ENCODE data around the gene CD80.
"Not testable (repeated sequence)": the region's sequence is repeated elsewhere in the genome, so short reads cannot be mapped to it uniquely, and the experiment has no call there.

Gene CD80

DNA sequence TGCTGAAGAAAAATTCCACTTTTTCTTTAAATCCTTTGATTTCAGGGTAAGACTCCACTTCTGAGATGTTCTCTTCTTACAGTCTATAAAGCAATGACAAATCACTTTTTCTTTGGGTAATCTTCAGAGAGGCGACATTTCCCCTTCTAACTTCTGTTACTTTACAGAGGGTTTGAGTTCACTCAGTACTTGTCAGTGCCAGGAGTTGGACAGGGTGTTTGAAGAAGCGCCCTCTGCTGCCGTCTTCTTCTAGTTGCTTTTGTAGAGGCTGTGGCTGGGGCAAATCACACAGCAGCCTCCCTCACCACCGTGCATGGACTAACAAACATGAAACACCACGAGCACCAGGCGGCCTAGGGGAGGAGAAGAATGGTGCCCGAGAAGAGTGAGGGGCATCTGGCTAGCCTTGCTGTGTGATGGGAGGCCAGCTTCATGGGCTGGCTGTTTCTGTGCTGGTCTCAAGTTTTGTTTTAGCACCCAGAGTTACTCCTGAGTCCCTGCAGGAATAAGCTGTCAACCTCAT lies at the start of gene CD80:
CD80 (minus strand) TSS at position 174 of the 523 bp plus-strand sequence. CDS start 1,886 bp downstream, outside the sequence.
- FAIRE-seq, result no peak

- FAIRE-seq, result no peak
Observed at GRCh38 chr3:119608405-119609000, 49.1 kb upstream of the CD80 start.

- FAIRE-seq, result no peak
Observed at GRCh38 chr3:119604878-119605277, 45.5 kb upstream of the CD80 start.

- FAIRE-seq, result no peak
Observed at GRCh38 chr3:119602676-119603075, 43.3 kb upstream of the CD80 start.

GRCh38 chr3:119601154-119601553 lies 41.7 kb upstream of the CD80 start:
- no peak for FAIRE-seq

GRCh38 chr3:119600732-119601131 lies 41.3 kb upstream of the CD80 start:
- FAIRE-seq, result no peak

DNA sequence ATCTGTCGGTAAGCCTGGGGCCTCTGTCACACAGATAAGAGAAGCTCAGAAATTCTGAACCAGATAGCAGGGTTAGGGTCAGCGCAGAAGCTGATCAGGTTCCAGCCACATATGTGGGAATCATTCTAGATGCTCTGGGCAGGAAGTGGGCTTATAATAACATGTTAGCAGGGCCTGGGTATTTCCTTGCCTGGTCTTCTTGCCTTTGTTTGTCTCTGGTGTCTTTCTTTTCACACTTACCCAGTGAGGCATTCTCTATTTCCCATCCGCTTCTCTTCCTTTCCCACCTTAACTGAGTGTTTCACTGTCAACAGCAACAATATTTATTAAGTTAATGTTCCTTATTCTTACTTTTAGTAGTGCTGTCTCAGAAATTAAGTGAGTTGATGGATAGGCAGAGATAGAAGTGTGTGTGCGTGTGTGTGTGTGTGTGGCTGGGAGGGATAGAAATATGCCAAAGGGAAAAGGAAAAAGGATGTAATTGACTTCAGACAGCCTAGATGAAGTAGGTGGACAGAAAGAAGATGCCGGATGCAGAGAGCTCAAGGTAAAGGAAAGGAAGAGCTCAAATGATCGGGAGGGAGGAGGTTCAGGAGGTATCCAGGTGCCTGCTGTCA lies 40.3 kb upstream of the CD80 start:
- FAIRE-seq, result no peak

DNA sequence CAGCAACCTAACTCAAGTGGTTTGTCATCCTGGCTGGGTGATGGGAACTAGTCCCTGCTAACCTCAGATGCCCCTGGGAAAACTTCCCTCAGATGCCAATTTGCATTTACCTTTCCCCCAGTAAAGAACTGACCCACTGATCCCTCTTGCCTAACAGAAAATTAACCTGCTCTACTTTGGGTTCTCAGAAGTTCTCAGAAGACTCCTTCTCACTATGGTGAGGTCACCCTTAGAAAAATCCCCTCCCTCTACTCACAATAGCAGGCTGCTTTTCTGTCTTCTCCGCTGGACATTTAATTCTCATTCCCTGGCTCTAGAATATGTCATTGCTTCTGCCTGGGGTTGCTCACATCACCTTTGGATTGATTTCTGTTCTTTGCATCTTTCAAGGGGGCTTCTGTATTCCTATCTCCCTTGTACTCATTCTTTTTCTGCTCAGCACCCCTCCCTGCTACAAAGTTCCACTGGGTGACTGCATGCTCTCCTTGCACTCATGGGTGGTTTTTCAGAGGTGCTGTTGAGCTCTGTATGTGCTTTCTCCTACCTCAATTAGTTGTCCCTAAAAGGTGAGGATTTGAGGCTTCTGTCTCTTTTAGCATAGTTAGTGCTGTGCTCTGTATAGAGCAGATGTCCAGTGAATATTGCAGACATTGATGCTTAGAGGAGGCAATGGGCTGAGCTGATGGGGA lies 39.1 kb upstream of the CD80 start:
- FAIRE-seq, result no peak

- FAIRE-seq, result no peak
Observed at GRCh38 chr3:119597548-119598288, 38.3 kb upstream of the CD80 start, which contains the start of gene PLA1A. Gene PLA1A (plus strand): TSS chr3:119597885. CDS start chr3:119597914, 29 bp downstream.

- FAIRE-seq, result no peak
Observed at GRCh38 chr3:119596398-119596797, 37.0 kb upstream of the CD80 start.

DNA sequence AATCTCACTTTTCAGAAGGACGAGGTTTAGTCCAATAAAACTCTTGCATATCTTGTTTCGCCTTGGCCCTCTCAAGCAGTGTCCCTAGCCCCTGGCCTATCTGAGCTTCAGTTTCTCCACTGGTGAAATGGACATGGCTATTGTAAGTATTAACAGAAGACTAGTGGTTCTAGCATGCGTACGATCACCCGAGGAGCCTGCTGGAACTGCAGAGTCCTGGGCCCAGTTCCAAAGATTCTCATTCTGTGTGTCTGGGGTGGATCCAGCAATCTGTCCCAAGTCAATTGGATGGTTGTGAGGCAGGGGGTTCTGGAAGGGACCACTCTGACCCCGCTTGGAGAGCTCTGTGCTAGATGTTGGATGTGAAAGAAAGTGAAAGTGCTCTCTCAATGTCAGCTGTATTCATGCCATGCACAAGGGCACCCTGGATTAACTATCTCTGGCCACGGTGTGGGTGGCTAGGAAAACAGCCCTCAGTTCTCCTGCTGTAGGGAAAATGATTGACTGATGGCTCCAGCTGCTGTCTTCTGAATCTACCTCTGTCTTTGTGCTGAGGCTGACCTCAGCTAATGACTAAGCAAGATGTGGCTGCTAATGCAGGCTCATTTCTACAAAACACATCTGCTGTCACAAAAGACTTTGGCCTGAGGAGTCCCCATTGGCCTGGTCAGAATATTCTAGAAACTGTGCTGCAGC lies 36.4 kb upstream of the CD80 start:
- no peak for FAIRE-seq

GRCh38 chr3:119594929-119595328 lies 35.5 kb upstream of the CD80 start:
- not testable (repeated sequence) for FAIRE-seq

GRCh38 chr3:119594066-119594465 lies 34.7 kb upstream of the CD80 start:
- no peak for FAIRE-seq

DNA sequence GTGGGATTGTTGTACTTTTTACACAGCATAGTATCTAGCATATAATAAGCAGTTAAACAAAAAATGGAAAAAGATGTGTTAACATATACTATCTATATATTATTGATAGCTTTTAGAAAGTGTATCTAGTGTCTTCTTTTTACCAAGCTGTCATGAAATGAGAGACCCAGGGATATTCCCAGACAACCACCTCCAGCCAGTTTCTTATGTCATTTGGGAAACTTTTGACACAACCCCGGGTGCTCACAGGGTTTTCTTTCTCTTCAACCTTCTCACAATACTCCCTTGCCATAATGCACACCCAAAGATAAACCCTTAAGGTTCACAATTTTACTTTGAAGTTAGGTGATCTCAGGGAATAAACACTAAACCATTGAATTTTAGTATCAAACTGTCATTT lies 33.4 kb upstream of the CD80 start:
- no peak for FAIRE-seq

DNA sequence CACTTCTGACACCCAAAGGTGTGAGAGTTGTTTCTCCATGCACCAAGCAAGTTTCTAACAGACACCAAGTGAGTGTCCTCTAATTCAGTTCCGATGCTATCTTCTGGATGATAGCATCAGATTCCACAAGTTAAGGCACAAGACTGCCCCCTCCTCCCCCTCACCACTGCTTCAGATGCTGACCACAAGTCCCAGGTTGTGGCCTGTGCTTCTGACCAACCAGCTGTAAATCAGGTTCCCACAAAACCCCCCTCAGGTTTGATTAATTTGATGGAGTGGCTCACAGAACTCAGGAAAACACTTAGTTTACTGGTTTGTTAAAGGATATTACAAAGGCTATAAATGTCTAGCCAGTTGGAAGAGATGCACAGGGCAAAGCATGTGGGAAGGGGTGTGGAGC lies 31.3 kb upstream of the CD80 start:
- FAIRE-seq, result no peak

GRCh38 chr3:119589102-119589773 lies 29.8 kb upstream of the CD80 start:
- no peak for FAIRE-seq

DNA sequence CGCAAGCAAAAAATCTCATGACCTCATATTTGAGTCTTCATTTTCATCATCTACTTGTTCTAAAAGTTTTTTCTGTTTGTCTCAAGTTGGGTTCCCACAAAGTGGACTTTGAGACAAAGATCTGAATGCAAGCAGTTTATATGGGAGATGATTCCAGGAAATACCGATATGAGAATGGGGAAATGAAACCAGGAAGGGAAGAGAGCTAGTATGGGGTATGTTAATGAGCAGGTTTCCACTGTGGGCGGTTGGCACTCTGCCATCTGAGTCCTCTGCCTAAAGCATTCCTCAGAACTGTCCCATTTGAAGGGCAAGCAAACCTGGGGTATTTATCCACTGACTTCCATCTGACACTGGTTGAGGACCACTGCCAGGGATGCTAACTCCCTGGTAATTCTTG lies 28.7 kb upstream of the CD80 start:
- FAIRE-seq, result no peak

GRCh38 chr3:119586733-119587172 lies 27.3 kb upstream of the CD80 start:
- no peak for FAIRE-seq

DNA sequence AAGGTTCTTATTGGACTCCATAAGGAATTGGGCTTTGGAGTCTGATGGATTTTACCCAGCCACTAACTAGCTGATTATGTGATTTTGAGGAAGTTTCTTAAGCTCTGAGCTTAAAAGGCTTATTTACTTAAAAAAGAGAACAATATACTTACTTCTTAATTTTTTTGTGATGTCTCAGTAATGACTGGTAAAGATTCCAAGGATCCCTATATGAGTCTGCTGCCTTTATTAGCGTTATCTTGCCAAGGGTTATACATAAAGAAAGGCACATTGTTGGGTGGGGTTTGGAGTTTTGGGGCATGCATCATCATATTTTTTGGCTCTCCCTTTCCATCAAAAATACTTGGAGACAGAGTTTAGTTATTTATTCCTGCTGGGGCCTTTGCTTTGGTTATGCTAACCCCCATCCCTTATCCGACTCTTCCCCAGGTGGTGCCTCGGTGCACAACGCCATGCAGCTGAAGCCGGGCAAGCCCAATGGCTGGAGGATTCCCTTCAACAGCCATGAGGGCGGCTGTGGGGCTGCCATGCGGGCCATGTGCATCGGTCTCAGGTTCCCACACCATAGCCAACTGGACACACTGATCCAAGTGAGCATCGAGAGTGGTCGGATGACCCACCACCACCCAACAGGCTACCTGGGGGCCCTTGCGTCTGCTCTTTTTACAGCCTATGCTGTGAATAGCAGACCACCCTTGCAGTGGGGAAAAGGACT lies 26.6 kb upstream of the CD80 start:
- no peak for FAIRE-seq

GRCh38 chr3:119585208-119585607 lies 25.8 kb upstream of the CD80 start:
- FAIRE-seq, result no peak

DNA sequence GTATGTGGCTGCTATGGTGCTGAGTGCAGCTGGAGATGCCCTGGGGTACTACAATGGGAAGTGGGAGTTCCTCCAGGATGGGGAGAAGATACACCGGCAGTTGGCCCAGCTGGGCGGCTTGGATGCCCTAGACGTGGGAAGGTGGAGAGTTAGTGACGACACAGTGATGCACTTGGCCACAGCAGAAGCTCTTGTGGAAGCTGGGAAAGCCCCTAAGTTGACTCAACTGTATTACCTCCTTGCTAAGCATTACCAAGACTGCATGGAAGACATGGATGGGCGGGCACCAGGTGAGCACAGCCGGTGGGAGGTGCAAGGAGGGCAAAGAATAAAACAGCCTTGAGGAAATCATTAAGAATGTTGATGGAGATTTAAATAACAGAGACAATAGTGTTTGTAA lies 22.8 kb upstream of the CD80 start:
- FAIRE-seq, result no peak
